Measurements from ENCODE around the gene KAT6B.

Gene KAT6B

GRCh38 chr10:75010373-75010772, 184.0 kb downstream of the KAT6B start (continued):
- TF ChIP-seq, protein P1, sequence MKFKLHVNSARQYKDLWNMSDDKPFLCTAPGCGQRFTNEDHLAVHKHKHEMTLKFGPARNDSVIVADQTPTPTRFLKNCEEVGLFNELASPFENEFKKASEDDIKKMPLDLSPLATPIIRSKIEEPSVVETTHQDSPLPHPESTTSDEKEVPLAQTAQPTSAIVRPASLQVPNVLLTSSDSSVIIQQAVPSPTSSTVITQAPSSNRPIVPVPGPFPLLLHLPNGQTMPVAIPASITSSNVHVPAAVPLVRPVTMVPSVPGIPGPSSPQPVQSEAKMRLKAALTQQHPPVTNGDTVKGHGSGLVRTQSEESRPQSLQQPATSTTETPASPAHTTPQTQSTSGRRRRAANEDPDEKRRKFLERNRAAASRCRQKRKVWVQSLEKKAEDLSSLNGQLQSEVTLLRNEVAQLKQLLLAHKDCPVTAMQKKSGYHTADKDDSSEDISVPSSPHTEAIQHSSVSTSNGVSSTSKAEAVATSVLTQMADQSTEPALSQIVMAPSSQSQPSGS (tag by site-specific recombination; IDR thresholded peaks at IDR 0.05; ENCODE audit: low read depth) = no peak
- no peak for TF ChIP-seq ZNF843 (tag by site-specific recombination; IDR thresholded peaks at IDR 0.05)
- TF ChIP-seq ZNF350 (tag by site-specific recombination; IDR thresholded peaks at IDR 0.05) = no peak

DNA sequence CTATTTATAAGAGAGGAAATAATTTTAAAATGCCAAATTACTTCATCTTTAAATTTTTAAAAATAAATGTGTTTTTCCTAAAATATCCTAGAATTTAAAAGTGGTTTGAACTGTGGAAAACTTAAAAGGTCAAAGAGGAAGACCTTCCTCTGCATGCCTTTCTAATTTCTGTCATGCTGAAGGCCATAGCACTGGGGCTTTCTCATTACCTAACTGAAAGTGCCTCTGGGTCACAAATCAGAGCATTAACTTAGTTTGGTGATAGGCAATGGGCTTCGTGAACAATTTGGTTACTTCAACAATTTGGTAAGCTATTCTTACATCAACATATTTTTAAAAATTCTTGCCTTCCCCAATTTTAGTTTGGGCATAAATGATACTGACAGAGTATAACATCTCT, 184.8 kb downstream of the KAT6B start:
- Histone ChIP-seq H3K4me3 (ENCODE audit: low read depth, low read length) (no peak overlapping the region), H3K4me1 (ENCODE audit: control insufficient read depth, insufficient read depth, low read length) (peaks cover 2% of the 10 kb centered on the region; the same call in 1 of the 2 replicates), H3K27ac (ENCODE audit: extremely low read depth, low read depth, low read length) (no peak overlapping the region), H3K9me3 (ENCODE audit: control insufficient read depth, insufficient read depth, low read depth, low read length) (no peaks in the 10 kb centered on the region), H3K36me3 (ENCODE audit: control insufficient read depth in 2 of 2, insufficient read depth in 1 of 2, low read length in 2 of 2) (no peaks in the 10 kb centered on the region)
- CTCF ChIA-PET = interaction anchor here (1.3 kb wide), 1 partner anchor 767 kb away, joined by 3 read pairs; no protein-coding TSS in a partner anchor
- POLR2A ChIA-PET = no interaction called here
- TF ChIP-seq ZNF138 (tag by site-specific recombination; IDR thresholded peaks at IDR 0.05; ENCODE audit: borderline replicate concordance) (no peak), ZNF664 (tag by site-specific recombination; IDR thresholded peaks at IDR 0.05) (no peak), SCRT1 (tag by site-specific recombination; IDR thresholded peaks at IDR 0.05; ENCODE audit: borderline replicate concordance) (no peak), GFI1B (tag by site-specific recombination; IDR thresholded peaks at IDR 0.05) (no peak)

- ChIA-PET POLR2A (interaction anchor here (0.6 kb wide), 1 partner anchor 113 kb away, joined by 3 read pairs; no protein-coding TSS in a partner anchor), CTCF (no interaction called here)
- Histone ChIP-seq H3K9me3 (ENCODE audit: control insufficient read depth, insufficient read depth, low read depth, low read length) (no peaks in the 10 kb centered on the region), H3K36me3 (ENCODE audit: control insufficient read depth in 2 of 2, insufficient read depth in 1 of 2, low read length in 2 of 2) (no peaks in the 10 kb centered on the region; a peak in 1 of 3 replicates), H3K27ac (ENCODE audit: extremely low read depth, low read depth, low read length) (no peak overlapping the region), H3K4me1 (ENCODE audit: control insufficient read depth, insufficient read depth, low read length) (peaks cover 2% of the 10 kb centered on the region; the same call in 1 of the 2 replicates), H3K4me3 (ENCODE audit: low read depth, low read length) (no peak overlapping the region)
- TF ChIP-seq ZNF548 (tag by site-specific recombination; IDR thresholded peaks at IDR 0.05) = no peak
- no peak for TF ChIP-seq ZNF660 (tag by site-specific recombination; IDR thresholded peaks at IDR 0.05)
- no peak for TF ChIP-seq KLF10 (tag by site-specific recombination; IDR thresholded peaks at IDR 0.05)
- no peak for TF ChIP-seq ZBTB8A (tag by site-specific recombination; IDR thresholded peaks at IDR 0.05)
- TF ChIP-seq ZNF138 (tag by site-specific recombination; IDR thresholded peaks at IDR 0.05; ENCODE audit: borderline replicate concordance) = no peak
- TF ChIP-seq ZNF623 (tag by site-specific recombination; IDR thresholded peaks at IDR 0.05) = no peak
- TF ChIP-seq ZNF302 (tag by site-specific recombination; IDR thresholded peaks at IDR 0.05; ENCODE audit: low read depth) = no peak
- TF ChIP-seq ZNF670 (tag by site-specific recombination; IDR thresholded peaks at IDR 0.05; ENCODE audit: low read depth) = no peak
- TF ChIP-seq ZIC2 (tag by site-specific recombination; IDR thresholded peaks at IDR 0.05) = no peak
- no peak for TF ChIP-seq ZBTB1 (tag by site-specific recombination; IDR thresholded peaks at IDR 0.05)
- TF ChIP-seq ZNF366 (tag by site-specific recombination; conservative IDR thresholded peaks at IDR 0.05) = no peak
- TF ChIP-seq ZNF362 (tag by site-specific recombination; IDR thresholded peaks at IDR 0.05) = no peak
- TF ChIP-seq ZNF510 (tag by site-specific recombination; IDR thresholded peaks at IDR 0.05; ENCODE audit: insufficient replicate concordance) = no peak
- no peak for TF ChIP-seq ZNF544 (tag by site-specific recombination; IDR thresholded peaks at IDR 0.05)
- TF ChIP-seq ZNF701 (tag by site-specific recombination; IDR thresholded peaks at IDR 0.05) = no peak
- TF ChIP-seq YY2 (tag by site-specific recombination; IDR thresholded peaks at IDR 0.05) = no peak
These were observed 186.1 kb downstream of the KAT6B start for GRCh38 chr10:75012471-75012870.

Data from HEK293 (cell line).